KBM-7 (cell line): ENCODE measurements around the gene PRPH.
A peak's percentile ranks its signal among the peaks of the same experiment; 100 is the strongest.
"Not testable (repeated sequence)": the region's sequence is repeated elsewhere in the genome, so short reads cannot be mapped to it uniquely, and the experiment has no call there.

Experiments used
- DNase-seq: peaks from one replicate; pipeline ENCODE4 v3.0.0-alpha.2; 2015
- in situ Hi-C: fragments of 300-500 bp; cut with MboI; formaldehyde crosslinking; loops from 2 replicates; pipeline ENCODE4 v1.14.3; 2020; ENCODE audit warnings: low sequenced_read_pairs, low pct_unique_long_range_greater_than_20kb, mixed read lengths

PRPH gene

GRCh38 chr12:49296034-49296835 lies 1.3 kb downstream of the PRPH start:
- in situ Hi-C loops = no loop called here
- DNase-seq = no peak

GRCh38 chr12:49296836-49297694 lies 2.1 kb downstream of the PRPH start:
- in situ Hi-C loops = no loop called here
- peak; percentile 70 for DNase-seq

- no peak for DNase-seq
- in situ Hi-C loops = no loop called here
Measured at GRCh38 chr12:49297695-49298060, 2.7 kb downstream of the PRPH start.

GRCh38 chr12:49298160-49298559 lies 3.2 kb downstream of the PRPH start:
- no peak for DNase-seq
- in situ Hi-C loops = no loop called here

- DNase-seq = no peak
- in situ Hi-C loops = no loop called here
Measured at GRCh38 chr12:49301760-49302159, 6.8 kb downstream of the PRPH start.

- no peak for DNase-seq
- in situ Hi-C loops = no loop called here
Measured at GRCh38 chr12:49304161-49304560, 9.2 kb downstream of the PRPH start.

- in situ Hi-C loops = no loop called here
- DNase-seq = no peak
Measured at GRCh38 chr12:49305762-49306510, 11.0 kb downstream of the PRPH start.

GRCh38 chr12:49309386-49309785 lies 14.4 kb downstream of the PRPH start:
- DNase-seq = no peak
- in situ Hi-C loops = no loop called here

- in situ Hi-C loops, DNase-seq: not testable (repeated sequence)
Measured at GRCh38 chr12:49310451-49311000, 15.6 kb downstream of the PRPH start.

- in situ Hi-C loops = no loop called here
- DNase-seq = no peak
Measured at GRCh38 chr12:49314811-49315210, 19.9 kb downstream of the PRPH start.

- in situ Hi-C loops, DNase-seq: not testable (repeated sequence)
Measured at GRCh38 chr12:49317118-49317517, 22.2 kb downstream of the PRPH start.

- DNase-seq, in situ Hi-C loops: not testable (repeated sequence)
Measured at GRCh38 chr12:49320411-49321103, 25.6 kb downstream of the PRPH start.

GRCh38 chr12:49322367-49322707 lies 27.4 kb downstream of the PRPH start:
- no peak for DNase-seq

GRCh38 chr12:49322708-49323523 lies 28.0 kb downstream of the PRPH start, which contains the start of gene TROAP:
TROAP (plus strand) TSS chr12:49323255; CDS start chr12:49323609, 354 bp downstream.
- peak; percentile 99 for DNase-seq
- in situ Hi-C loops = no loop called here

More at GRCh38 chr12:49322367-49322707, 27.4 kb downstream of the PRPH start:
- in situ Hi-C loops = no loop called here

- DNase-seq = no peak
- in situ Hi-C loops = no loop called here
Measured at GRCh38 chr12:49323524-49324097, 28.7 kb downstream of the PRPH start.

GRCh38 chr12:49325606-49326005 lies 30.7 kb downstream of the PRPH start:
- DNase-seq = no peak
- in situ Hi-C loops = no loop called here

GRCh38 chr12:49327368-49327767 lies 32.4 kb downstream of the PRPH start:
- no peak for DNase-seq
- in situ Hi-C loops = no loop called here

GRCh38 chr12:49327887-49328286 lies 32.9 kb downstream of the PRPH start:
- in situ Hi-C loops = no loop called here

More at GRCh38 chr12:49327887-49328286, 32.9 kb downstream of the PRPH start:
- no peak for DNase-seq
